Measurements from ENCODE around the gene EPHB1. TPM values are rescaled to one million over a fixed set of nuclear protein-coding genes. Genes with fewer than 3 reads are reported as not detected.

EPHB1 gene
- total and polyA plus RNA-seq, 8 donors: 0.02 to 1.4 (median 0.43) TPM

- FAIRE-seq: no peak
Measured at GRCh38 chr3:134802428-134803050, 7.5 kb downstream of the EPHB1 start.

GRCh38 chr3:134803051-134803505 lies 8.0 kb downstream of the EPHB1 start:
- Histone ChIP-seq H3K9me3 (no peaks in the 10 kb centered on the region), H3K36me3 (no peaks in the 10 kb centered on the region), H3K27ac (no peak overlapping the region), H3K4me3 (no peak overlapping the region), H3K4me1 (no peaks in the 10 kb centered on the region), H3K27me3 (peaks cover 0 to 5% (median 0%) of the 10 kb centered on the region in 4 donors)
- TF ChIP-seq CTCF (IDR thresholded peaks at IDR 0.05): no peak
- intact Hi-C loops (cut with DNase I): loop anchor here in 1 of 3 donors (5.0 kb wide), 1 partner anchor 539 kb away; no protein-coding TSS in a partner anchor
- no peak for FAIRE-seq
- 61 to 62% methylated on average over 3 of the region's 3 CpGs for WGBS, 2 donors
- no peak for ATAC-seq
- DNase-seq: no peak

More at GRCh38 chr3:134802428-134803050, 7.5 kb downstream of the EPHB1 start:
- Histone ChIP-seq H3K27me3 (peaks cover 0 to 5% (median 0%) of the 10 kb centered on the region in 4 donors), H3K36me3 (no peaks in the 10 kb centered on the region), H3K4me3 (no peak overlapping the region), H3K9me3 (no peaks in the 10 kb centered on the region), H3K4me1 (no peaks in the 10 kb centered on the region), H3K27ac (no peak overlapping the region)
- WGBS, 2 donors: 40 to 64% methylated on average over 2 of the region's 2 CpGs
- TF ChIP-seq CTCF (IDR thresholded peaks at IDR 0.05): no peak
- ATAC-seq (no peak), DNase-seq (no peak)
- intact Hi-C loops (cut with DNase I): loop anchor here in 1 of 3 donors (5.0 kb wide), 1 partner anchor 540 kb away; no protein-coding TSS in a partner anchor

- TF ChIP-seq CTCF (IDR thresholded peaks at IDR 0.05): no peak
- WGBS, 2 donors: 70 to 74% methylated on average over 4 of the region's 4 CpGs
- Histone ChIP-seq H3K27me3 (peaks cover 0 to 5% (median 0%) of the 10 kb centered on the region in 4 donors), H3K27ac (no peak overlapping the region), H3K4me3 (no peak overlapping the region), H3K9me3 (no peaks in the 10 kb centered on the region), H3K4me1 (no peaks in the 10 kb centered on the region), H3K36me3 (no peaks in the 10 kb centered on the region)
- ATAC-seq (no peak), FAIRE-seq (no peak), DNase-seq (no peak)
- intact Hi-C loops (cut with DNase I): loop anchor here in 1 of 3 donors (5.0 kb wide), 1 partner anchor 539 kb away; no protein-coding TSS in a partner anchor
Measured at GRCh38 chr3:134803652-134804051, 8.6 kb downstream of the EPHB1 start.

- TF ChIP-seq CTCF (IDR thresholded peaks at IDR 0.05): no peak
- Histone ChIP-seq H3K4me1 (no peaks in the 10 kb centered on the region), H3K27me3 (peaks cover 0 to 5% (median 0%) of the 10 kb centered on the region in 4 donors), H3K4me3 (no peak overlapping the region), H3K9me3 (no peaks in the 10 kb centered on the region), H3K36me3 (no peaks in the 10 kb centered on the region), H3K27ac (no peak overlapping the region)
- FAIRE-seq (no peak), ATAC-seq (no peak), DNase-seq (no peak)
- 59 to 63% methylated on average over 14 of the region's 14 CpGs for WGBS, 2 donors
- intact Hi-C loops (cut with DNase I): loop anchor here in 1 of 3 donors (5.0 kb wide), 1 partner anchor 538 kb away; no protein-coding TSS in a partner anchor
Measured at GRCh38 chr3:134804508-134805480, 9.7 kb downstream of the EPHB1 start.
